ENCODE measurements around the gene COX6A2.
"Not testable (repeated sequence)": the region's sequence is repeated elsewhere in the genome, so short reads cannot be mapped to it uniquely, and the experiment has no call there.

Gene COX6A2

GRCh38 chr16:31436221-31437045, 8.3 kb upstream of the COX6A2 start:
- DNase-seq, result no peak

- DNase-seq, result no peak
Measured at GRCh38 chr16:31435341-31436220, 7.4 kb upstream of the COX6A2 start.

DNA sequence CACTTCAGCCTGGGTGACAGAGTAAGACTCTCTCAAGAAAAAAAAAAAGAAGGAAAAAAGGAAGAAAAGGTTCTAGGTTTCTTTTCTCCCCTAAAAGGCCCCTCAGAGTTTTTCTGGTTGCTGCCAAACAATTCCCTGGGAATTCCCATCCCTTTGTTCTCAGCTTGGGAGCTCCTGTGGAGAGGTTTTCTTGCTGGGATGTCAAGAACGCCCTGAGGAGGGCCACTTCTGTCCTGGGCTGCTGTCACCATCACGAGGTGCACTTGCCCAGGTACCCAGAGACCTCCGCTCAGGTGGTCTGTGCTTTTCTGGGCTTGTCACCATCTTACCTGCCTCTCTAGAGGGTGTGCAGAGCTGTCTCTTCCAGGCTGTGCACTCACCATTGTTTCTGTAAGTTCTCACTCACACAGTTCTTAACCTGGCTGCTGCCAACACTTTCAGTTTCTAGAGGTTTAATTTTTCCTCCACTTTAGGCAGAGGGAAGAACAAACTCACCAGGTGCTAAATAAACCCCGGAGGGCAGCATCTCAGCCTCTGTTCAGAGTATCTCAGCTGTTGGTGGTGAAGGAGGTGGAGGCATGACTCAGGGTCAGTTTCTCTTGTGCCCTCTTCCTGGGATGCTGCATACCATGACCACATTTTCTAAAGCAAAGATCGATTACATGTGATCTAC, 2.4 kb upstream of the COX6A2 start:
- DNase-seq, result no peak

GRCh38 chr16:31429796-31430195, 1.6 kb upstream of the COX6A2 start:
- no peak for DNase-seq

DNA sequence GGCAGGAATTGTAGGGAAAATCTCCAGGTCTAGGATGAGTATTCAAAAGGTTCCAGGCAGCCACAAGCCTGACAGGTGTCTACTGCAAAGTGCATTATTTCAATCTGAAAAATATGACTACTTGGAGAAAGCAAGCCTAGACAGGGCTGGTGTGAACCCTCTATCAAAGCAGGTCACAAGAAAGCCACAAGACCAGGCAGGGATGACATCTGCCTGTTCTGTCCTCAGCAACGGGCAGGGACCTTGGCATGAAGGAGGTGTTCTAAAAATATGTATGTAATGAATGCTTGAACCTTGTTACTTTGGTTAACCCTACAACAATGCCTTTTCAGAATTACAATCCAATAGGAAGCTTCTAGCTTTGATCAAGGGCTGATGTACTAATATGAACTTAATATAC, 1.2 kb upstream of the COX6A2 start:
- DNase-seq, result no peak

GRCh38 chr16:31428638-31429247, 583 bp upstream of the COX6A2 start:
- DNase-seq, result no peak

DNA sequence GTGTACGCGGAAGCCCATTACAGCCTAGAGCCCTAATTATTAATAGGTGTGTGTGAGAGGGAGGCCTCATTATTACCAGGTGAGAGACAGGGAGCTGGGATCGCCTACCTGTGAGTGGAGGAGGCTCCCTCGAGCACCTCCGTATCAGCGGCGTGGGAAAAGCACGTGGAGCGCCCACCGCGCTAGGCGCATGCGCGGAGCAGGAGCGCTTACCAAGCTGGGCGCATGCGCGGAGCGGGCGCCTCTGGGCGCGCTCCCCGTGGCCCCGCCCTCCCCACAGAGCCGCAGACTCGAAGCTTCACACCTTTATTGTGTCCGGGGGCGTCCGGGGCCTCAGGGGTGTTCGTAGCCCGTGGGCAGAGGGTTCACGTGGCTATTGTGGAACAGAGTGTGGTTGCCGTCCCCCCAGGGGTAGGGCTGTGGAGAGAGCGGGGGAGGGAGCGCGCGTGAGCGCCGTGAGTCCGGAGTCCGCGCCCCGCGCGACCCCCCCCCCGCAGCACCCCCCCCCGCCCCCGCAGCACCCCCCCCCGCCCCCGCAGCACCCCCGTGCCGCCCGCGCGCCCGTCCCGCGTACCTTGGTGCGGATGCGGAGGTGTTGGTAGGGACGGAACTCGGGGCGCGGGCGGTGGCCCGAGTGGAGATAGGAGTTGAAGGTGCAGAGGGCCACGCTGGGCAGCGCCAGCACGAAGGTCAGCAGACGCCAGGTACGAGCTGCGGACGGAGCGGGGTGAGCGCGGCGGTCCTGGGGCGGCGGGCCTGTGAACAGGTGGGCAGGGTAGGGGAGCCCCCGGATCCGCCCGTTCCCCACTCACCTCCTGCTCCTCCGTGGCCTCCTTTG, 500 bp downstream of the COX6A2 start:
- DNase-seq, result peak; percentile 70 to 73

GRCh38 chr16:31423801-31424200, 4.4 kb downstream of the COX6A2 start:
- no peak for DNase-seq

GRCh38 chr16:31423241-31423640, 4.9 kb downstream of the COX6A2 start:
- no peak for DNase-seq

DNA sequence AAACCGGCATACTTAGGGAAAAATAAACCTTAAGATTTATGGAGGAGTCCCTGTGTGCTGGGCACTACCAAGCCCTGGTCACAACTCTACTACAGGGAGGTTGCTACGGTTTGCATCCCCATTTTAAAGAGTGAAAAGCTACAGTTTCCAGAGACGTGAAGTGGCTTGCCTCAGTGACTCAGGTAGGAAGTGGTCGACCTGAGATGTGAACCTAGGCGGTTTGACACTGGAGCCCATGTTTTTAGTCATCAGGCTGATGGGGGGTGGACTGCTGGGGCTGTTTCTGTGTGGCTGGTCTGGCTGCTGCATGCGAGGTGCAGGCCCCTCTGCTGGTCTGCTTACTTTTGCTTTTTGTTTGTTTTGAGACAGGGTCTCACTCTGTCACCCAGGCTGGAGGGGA, 6.6 kb downstream of the COX6A2 start:
- DNase-seq, result peak; percentile 12 to 16

DNA sequence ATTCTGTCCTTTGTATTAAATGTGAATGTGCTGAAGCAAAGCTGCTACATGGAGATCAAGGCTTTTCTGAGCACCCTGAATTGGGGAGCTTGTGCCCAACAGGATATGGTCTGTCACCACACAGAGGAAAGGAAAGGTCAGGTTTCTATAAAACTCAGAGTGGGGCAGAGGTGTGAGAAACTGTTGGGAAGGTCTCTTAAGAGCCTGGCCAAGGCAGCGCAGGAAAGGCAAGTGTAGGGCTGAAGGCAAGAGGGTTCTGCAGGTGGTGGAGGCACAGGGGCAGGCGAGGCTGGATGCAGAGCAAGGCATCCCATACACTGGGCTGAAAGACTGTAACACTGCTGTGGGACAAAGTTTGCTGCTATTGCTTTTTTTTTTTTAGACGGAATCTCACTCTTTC, 8.1 kb downstream of the COX6A2 start:
- no peak for DNase-seq

GRCh38 chr16:31417916-31418315, 10.2 kb downstream of the COX6A2 start:
- DNase-seq, result no peak

GRCh38 chr16:31417036-31417435, 11.1 kb downstream of the COX6A2 start:
- DNase-seq, result not testable (repeated sequence)

GRCh38 chr16:31416371-31416770, 11.8 kb downstream of the COX6A2 start:
- no peak for DNase-seq

GRCh38 chr16:31414706-31415105, 13.5 kb downstream of the COX6A2 start:
- no peak for DNase-seq

GRCh38 chr16:31413943-31414342, 14.2 kb downstream of the COX6A2 start:
- no peak for DNase-seq

GRCh38 chr16:31413381-31413780, 14.8 kb downstream of the COX6A2 start:
- DNase-seq, result no peak

GRCh38 chr16:31412750-31413149, 15.4 kb downstream of the COX6A2 start:
- no peak for DNase-seq

DNA sequence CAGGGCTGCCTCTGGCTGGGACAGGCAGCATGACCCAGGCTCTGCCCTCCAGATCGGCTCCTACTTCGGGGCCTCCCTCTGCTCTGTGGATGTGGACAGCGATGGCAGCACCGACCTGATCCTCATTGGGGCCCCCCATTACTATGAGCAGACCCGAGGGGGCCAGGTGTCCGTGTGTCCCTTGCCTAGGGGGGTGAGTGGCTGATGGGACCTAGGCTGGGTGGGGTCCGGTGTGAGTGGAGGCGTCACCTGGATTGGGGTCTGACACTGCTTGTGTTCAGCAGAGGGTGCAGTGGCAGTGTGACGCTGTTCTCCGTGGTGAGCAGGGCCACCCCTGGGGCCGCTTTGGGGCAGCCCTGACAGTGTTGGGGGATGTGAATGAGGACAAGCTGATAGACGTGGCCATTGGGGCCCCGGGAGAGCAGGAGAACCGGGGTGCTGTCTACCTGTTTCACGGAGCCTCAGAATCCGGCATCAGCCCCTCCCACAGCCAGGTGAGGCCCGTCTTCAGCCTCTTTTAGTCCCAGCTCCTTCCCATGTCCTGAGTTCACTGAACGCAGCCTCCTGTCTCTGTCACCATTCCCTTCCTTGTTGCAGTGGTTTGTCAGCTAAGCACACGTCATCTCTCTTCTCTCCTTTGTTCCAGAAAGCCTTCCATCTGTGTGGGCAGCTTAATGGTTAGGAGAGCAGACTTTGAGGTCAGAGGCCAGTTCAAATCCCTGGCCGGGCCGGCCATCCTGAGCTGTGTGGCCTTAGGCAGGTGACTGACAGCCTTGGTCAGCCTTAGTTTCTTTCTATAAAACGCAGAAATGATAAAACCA, 16.9 kb downstream of the COX6A2 start:
- DNase-seq, result no peak

GRCh38 chr16:31410082-31410481, 18.1 kb downstream of the COX6A2 start:
- no peak for DNase-seq

DNA sequence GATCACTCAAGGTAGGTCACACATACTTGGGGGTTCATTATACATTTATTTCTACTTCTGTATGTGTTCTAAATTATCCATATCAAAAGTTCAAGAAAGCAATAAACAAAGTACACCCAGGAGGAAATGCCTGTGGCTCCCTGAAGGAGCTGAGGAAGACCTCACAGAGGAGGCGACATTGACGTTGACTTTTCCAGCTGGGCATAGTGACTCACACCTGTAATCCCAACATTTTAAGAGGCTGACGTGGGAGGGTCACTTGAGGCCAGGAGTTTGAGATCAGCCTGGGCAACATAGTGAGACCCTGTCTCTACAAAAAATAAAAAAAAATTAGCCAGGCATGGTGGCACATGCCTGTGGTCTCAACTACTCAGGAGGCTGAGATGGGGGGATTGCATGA, 18.7 kb downstream of the COX6A2 start:
- no peak for DNase-seq
